Osteoblast (primary cell): Measurements from ENCODE around the gene ZSCAN22. TPM values are rescaled to one million over a fixed set of nuclear protein-coding genes. Genes with fewer than 3 reads are reported as not detected.

Experiments
- DNase-seq: peaks from one replicate; pipeline ENCODE4 v3.0.0; 2011; ENCODE audit warnings: low spot score, mixed read lengths; ENCODE audit not compliant: insufficient read length; ENCODE audit errors: missing footprints
- H2AFZ ChIP-seq: 2 replicates; pipeline ENCODE4 v1.6.0; 2011; ENCODE audit warnings: mild to moderate bottlenecking, low read length
- H3K27ac ChIP-seq: 2 replicates; pipeline ENCODE4 v1.5.1; 2011; ENCODE audit warnings: mild to moderate bottlenecking, low read depth, low read length, moderate library complexity
- H3K27me3 ChIP-seq: 2 replicates; pipeline ENCODE4 v1.6.0; 2012; ENCODE audit warnings: mild to moderate bottlenecking, control low read depth, inconsistent platforms, low read length, moderate library complexity; ENCODE audit not compliant: insufficient read depth
- H3K36me3 ChIP-seq: 2 replicates; pipeline ENCODE4 v1.5.1; 2011; ENCODE audit warnings: mild to moderate bottlenecking, low read length, control low read depth, moderate library complexity; ENCODE audit not compliant: insufficient read depth
- H3K4me1 ChIP-seq: 2 replicates; pipeline ENCODE4 v1.5.1; 2011; ENCODE audit warnings: mild to moderate bottlenecking, low read length, control low read depth, moderate library complexity; ENCODE audit not compliant: insufficient read depth
- H3K4me2 ChIP-seq: 2 replicates; pipeline ENCODE4 v1.6.0; 2011; ENCODE audit warnings: mild to moderate bottlenecking, low read length; ENCODE audit not compliant: insufficient read depth
- H3K4me3 ChIP-seq: fragments of 200-600 bp; sonication (generic); 3 replicates; pipeline ENCODE4 v1.5.1; 2012; ENCODE audit warnings: mild to moderate bottlenecking, low read length, inconsistent platforms; ENCODE audit not compliant: insufficient read depth
- H3K79me2 ChIP-seq: 2 replicates; pipeline ENCODE4 v1.6.0; 2012; ENCODE audit warnings: mild to moderate bottlenecking, low read length, control low read depth, inconsistent platforms; ENCODE audit not compliant: insufficient read depth
- H3K9me3 ChIP-seq: 2 replicates; pipeline ENCODE4 v1.5.1; 2011; ENCODE audit warnings: low read depth, low read length, control low read depth
- H4K20me1 ChIP-seq: 2 replicates; pipeline ENCODE4 v1.6.0; 2012; ENCODE audit warnings: mild to moderate bottlenecking, low read length, control low read depth; ENCODE audit not compliant: insufficient read depth
- total RNA-seq: library from RNA; depleted of rRNA; stranded (reverse); fragments of >200 nt; gene quantifications from 2 replicates; pipeline ENCODE4 v1.2.3, GENCODE V29; 2012
- TF ChIP-seq, protein P1 (sequence below): IDR thresholded peaks from 2 replicates; pipeline ENCODE4 v1.5.1; 2011; ENCODE audit warnings: mild to moderate bottlenecking, low read depth, low read length, moderate library complexity; ENCODE audit errors: extremely low read depth

The ZSCAN22 gene
- total RNA-seq, 1 donor: 2.5 TPM

- TF ChIP-seq, protein P1, sequence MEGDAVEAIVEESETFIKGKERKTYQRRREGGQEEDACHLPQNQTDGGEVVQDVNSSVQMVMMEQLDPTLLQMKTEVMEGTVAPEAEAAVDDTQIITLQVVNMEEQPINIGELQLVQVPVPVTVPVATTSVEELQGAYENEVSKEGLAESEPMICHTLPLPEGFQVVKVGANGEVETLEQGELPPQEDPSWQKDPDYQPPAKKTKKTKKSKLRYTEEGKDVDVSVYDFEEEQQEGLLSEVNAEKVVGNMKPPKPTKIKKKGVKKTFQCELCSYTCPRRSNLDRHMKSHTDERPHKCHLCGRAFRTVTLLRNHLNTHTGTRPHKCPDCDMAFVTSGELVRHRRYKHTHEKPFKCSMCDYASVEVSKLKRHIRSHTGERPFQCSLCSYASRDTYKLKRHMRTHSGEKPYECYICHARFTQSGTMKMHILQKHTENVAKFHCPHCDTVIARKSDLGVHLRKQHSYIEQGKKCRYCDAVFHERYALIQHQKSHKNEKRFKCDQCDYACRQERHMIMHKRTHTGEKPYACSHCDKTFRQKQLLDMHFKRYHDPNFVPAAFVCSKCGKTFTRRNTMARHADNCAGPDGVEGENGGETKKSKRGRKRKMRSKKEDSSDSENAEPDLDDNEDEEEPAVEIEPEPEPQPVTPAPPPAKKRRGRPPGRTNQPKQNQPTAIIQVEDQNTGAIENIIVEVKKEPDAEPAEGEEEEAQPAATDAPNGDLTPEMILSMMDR: no peak
- Histone ChIP-seq H3K4me1 (peaks cover 14% of the 10 kb centered on the region), H3K27me3 (no peaks in the 10 kb centered on the region), H4K20me1 (peaks cover 13% of the 10 kb centered on the region), H2AFZ (no peak overlapping the region), H3K79me2 (peaks cover 51% of the 10 kb centered on the region), H3K4me2 (peak overlapping the region; percentile 82), H3K4me3 (peak overlapping the region; percentile 96), H3K36me3 (peaks cover 40% of the 10 kb centered on the region), H3K9me3 (no peaks in the 10 kb centered on the region), H3K27ac (peak overlapping the region; percentile 94)
- no peak for DNase-seq
Observed at GRCh38 chr19:58304255-58304654, 22.5 kb upstream of the ZSCAN22 start.

- peak overlapping the region; percentile 96 for H3K4me3 ChIP-seq
- H3K9me3 ChIP-seq: no peaks in the 10 kb centered on the region
- H3K4me2 ChIP-seq: peak overlapping the region; percentile 82
- peak overlapping the region; percentile 94 for H3K27ac ChIP-seq
- H2AFZ ChIP-seq: peak overlapping the region; percentile 72
- H3K4me1 ChIP-seq: peaks cover 14% of the 10 kb centered on the region
- TF ChIP-seq, protein P1: no peak
- H3K27me3 ChIP-seq: no peaks in the 10 kb centered on the region
- H3K36me3 ChIP-seq: peaks cover 40% of the 10 kb centered on the region
- no peak for DNase-seq
- H3K79me2 ChIP-seq: peaks cover 52% of the 10 kb centered on the region
- peaks cover 13% of the 10 kb centered on the region for H4K20me1 ChIP-seq
Observed at GRCh38 chr19:58304748-58305064, 22.1 kb upstream of the ZSCAN22 start.

GRCh38 chr19:58305065-58305931 is 21.5 kb upstream of the ZSCAN22 start, which contains the start of gene ERVK3-1:
Gene ERVK3-1, plus strand, starts transcription at chr19:58305377. Its CDS starts 6,792 bp downstream, at chr19:58312169.
- Histone ChIP-seq H3K27me3 (no peaks in the 10 kb centered on the region), H3K79me2 (peaks cover 49% of the 10 kb centered on the region)

DNA sequence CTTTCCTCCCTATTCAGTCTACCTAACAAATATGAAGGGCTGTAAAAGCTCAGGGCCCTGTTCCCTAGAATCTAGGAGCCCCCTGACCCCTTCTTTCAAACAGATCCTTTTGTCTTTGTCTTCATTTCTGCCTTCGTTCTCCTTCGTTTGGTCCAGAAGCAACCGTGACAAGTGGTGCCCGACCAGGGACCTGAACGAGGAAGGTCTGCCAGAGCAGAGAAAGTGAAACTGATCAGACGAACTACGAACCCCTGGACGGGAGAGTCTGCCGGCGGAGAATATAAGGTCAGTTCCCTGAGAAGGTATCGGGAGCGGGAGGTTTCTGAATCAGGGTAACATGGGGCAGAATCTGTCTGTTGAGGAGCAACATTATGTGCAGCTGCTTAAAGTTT is 20.9 kb upstream of the ZSCAN22 start:
- Histone ChIP-seq H3K27ac (peak overlapping the region; percentile 94), H3K79me2 (peaks cover 44% of the 10 kb centered on the region), H3K9me3 (no peaks in the 10 kb centered on the region), H3K4me3 (peak overlapping the region; percentile 96), H2AFZ (peak overlapping the region; percentile 94), H3K36me3 (peaks cover 32% of the 10 kb centered on the region), H3K4me2 (peak overlapping the region; percentile 82), H3K4me1 (peaks cover 14% of the 10 kb centered on the region), H4K20me1 (peaks cover 11% of the 10 kb centered on the region), H3K27me3 (no peaks in the 10 kb centered on the region)
- DNase-seq: no peak
- TF ChIP-seq, protein P1: no peak

More at GRCh38 chr19:58305065-58305931, 21.5 kb upstream of the ZSCAN22 start, which contains the start of gene ERVK3-1:
- Histone ChIP-seq H3K27ac (peak within 1 kb of the TSS; percentile 94), H3K4me2 (peak within 1 kb of the TSS; percentile 82), H4K20me1 (peaks cover 13% of the 10 kb centered on the region), H3K4me3 (peak within 1 kb of the TSS; percentile 96), H3K9me3 (no peaks in the 10 kb centered on the region), H3K4me1 (peaks cover 14% of the 10 kb centered on the region), H3K36me3 (peaks cover 38% of the 10 kb centered on the region), H2AFZ (peak within 1 kb of the TSS; percentile 94)
- TF ChIP-seq, protein P1: no peak
- DNase-seq: peak; percentile 98
